Measurements from ENCODE around the gene WFDC1. TPM values are rescaled to one million over a fixed set of nuclear protein-coding genes. Genes with fewer than 3 reads are reported as not detected.
"Not testable (repeated sequence)": the region's sequence is repeated elsewhere in the genome, so short reads cannot be mapped to it uniquely, and the experiment has no call there.

WFDC1 gene
- total RNA-seq, 1 experiment from 2014 or later, result not detected

GRCh38 chr16:84341528-84342295 is 47.0 kb downstream of the WFDC1 start:
- no peaks in the 10 kb centered on the region for H3K36me3 Mint-ChIP-seq (ENCODE audit: insufficient read depth, unreplicated experiment)
- BruUV-seq (replicated peaks), result no TSS peak
- H3K27me3 Mint-ChIP-seq (ENCODE audit: unreplicated experiment), result peaks cover 16% of the 10 kb centered on the region
- no peak for DNase-seq
- peaks cover 5% of the 10 kb centered on the region for H3K9me3 Mint-ChIP-seq (ENCODE audit: low read depth, unreplicated experiment)
- no peaks in the 10 kb centered on the region for H3K4me1 Mint-ChIP-seq (ENCODE audit: low read depth, unreplicated experiment)
- CTCF ChIA-PET, result no interaction called here
- TF ChIP-seq CTCF (IDR thresholded peaks at IDR 0.05; ENCODE audit: unreplicated experiment), result no peak
- H3K27ac Mint-ChIP-seq (ENCODE audit: unreplicated experiment), result no peak overlapping the region
- intact Hi-C loops (cut with micrococcal nuclease; ENCODE audit: unreplicated experiment), result no loop called here
- H3K4me3 Mint-ChIP-seq (ENCODE audit: low read depth, unreplicated experiment), result no peak overlapping the region

GRCh38 chr16:84343800-84344199 is 49.1 kb downstream of the WFDC1 start:
- H3K27ac Mint-ChIP-seq (ENCODE audit: unreplicated experiment); H3K36me3 Mint-ChIP-seq (ENCODE audit: insufficient read depth, unreplicated experiment); BruUV-seq (replicated peaks); H3K4me1 Mint-ChIP-seq (ENCODE audit: low read depth, unreplicated experiment); intact Hi-C loops (cut with micrococcal nuclease; ENCODE audit: unreplicated experiment); CTCF ChIA-PET; DNase-seq; H3K9me3 Mint-ChIP-seq (ENCODE audit: low read depth, unreplicated experiment); H3K4me3 Mint-ChIP-seq (ENCODE audit: low read depth, unreplicated experiment): not testable (repeated sequence)
- peaks cover 24% of the 10 kb centered on the region for H3K27me3 Mint-ChIP-seq (ENCODE audit: unreplicated experiment)

GRCh38 chr16:84344781-84345180 is 50.1 kb downstream of the WFDC1 start:
- no peak for TF ChIP-seq CTCF (IDR thresholded peaks at IDR 0.05; ENCODE audit: unreplicated experiment)
- H3K27me3 Mint-ChIP-seq (ENCODE audit: unreplicated experiment), result peaks cover 34% of the 10 kb centered on the region
- no peaks in the 10 kb centered on the region for H3K36me3 Mint-ChIP-seq (ENCODE audit: insufficient read depth, unreplicated experiment)
- CTCF ChIA-PET, result no interaction called here
- H3K27ac Mint-ChIP-seq (ENCODE audit: unreplicated experiment), result no peak overlapping the region
- intact Hi-C loops (cut with micrococcal nuclease; ENCODE audit: unreplicated experiment), result no loop called here
- H3K4me3 Mint-ChIP-seq (ENCODE audit: low read depth, unreplicated experiment), result no peak overlapping the region
- no peak for DNase-seq
- no peaks in the 10 kb centered on the region for H3K9me3 Mint-ChIP-seq (ENCODE audit: low read depth, unreplicated experiment)
- no peaks in the 10 kb centered on the region for H3K4me1 Mint-ChIP-seq (ENCODE audit: low read depth, unreplicated experiment)
- no TSS peak for BruUV-seq (replicated peaks)

GRCh38 chr16:84347161-84347560 is 52.5 kb downstream of the WFDC1 start:
- DNase-seq, result no peak
- no TSS peak for BruUV-seq (replicated peaks)
- no peak for TF ChIP-seq CTCF (IDR thresholded peaks at IDR 0.05; ENCODE audit: unreplicated experiment)
- peaks cover 43% of the 10 kb centered on the region for H3K27me3 Mint-ChIP-seq (ENCODE audit: unreplicated experiment)
- no peak overlapping the region for H3K4me3 Mint-ChIP-seq (ENCODE audit: low read depth, unreplicated experiment)
- no peaks in the 10 kb centered on the region for H3K9me3 Mint-ChIP-seq (ENCODE audit: low read depth, unreplicated experiment)
- H3K36me3 Mint-ChIP-seq (ENCODE audit: insufficient read depth, unreplicated experiment), result no peaks in the 10 kb centered on the region
- intact Hi-C loops (cut with micrococcal nuclease; ENCODE audit: unreplicated experiment), result no loop called here
- no peaks in the 10 kb centered on the region for H3K4me1 Mint-ChIP-seq (ENCODE audit: low read depth, unreplicated experiment)
- no peak overlapping the region for H3K27ac Mint-ChIP-seq (ENCODE audit: unreplicated experiment)
- CTCF ChIA-PET, result no interaction called here

GRCh38 chr16:84348386-84348888 is 53.8 kb downstream of the WFDC1 start:
- H3K36me3 Mint-ChIP-seq (ENCODE audit: insufficient read depth, unreplicated experiment), result no peaks in the 10 kb centered on the region
- intact Hi-C loops (cut with micrococcal nuclease; ENCODE audit: unreplicated experiment), result no loop called here
- H3K27me3 Mint-ChIP-seq (ENCODE audit: unreplicated experiment), result peaks cover 43% of the 10 kb centered on the region
- no peaks in the 10 kb centered on the region for H3K9me3 Mint-ChIP-seq (ENCODE audit: low read depth, unreplicated experiment)
- no TSS peak for BruUV-seq (replicated peaks)
- no peaks in the 10 kb centered on the region for H3K4me1 Mint-ChIP-seq (ENCODE audit: low read depth, unreplicated experiment)
- no peak for TF ChIP-seq CTCF (IDR thresholded peaks at IDR 0.05; ENCODE audit: unreplicated experiment)
- CTCF ChIA-PET, result no interaction called here
- no peak overlapping the region for H3K27ac Mint-ChIP-seq (ENCODE audit: unreplicated experiment)
- no peak overlapping the region for H3K4me3 Mint-ChIP-seq (ENCODE audit: low read depth, unreplicated experiment)
- no peak for DNase-seq

All from Calu3 (cell line).